HL-60 (cell line): ENCODE results near the gene CATSPERE.
A peak's percentile ranks its signal among the peaks of the same experiment; 100 is the strongest.

ENCODE experiments used
- DNase-seq, 2 experiments: peaks; one replicate each; pipeline ENCODE4 v3.0.0-alpha.2; 2010 to 2020; ENCODE audit warnings: low read depth in 1 of 2, low spot score in 1 of 2
- H3K27ac ChIP-seq: fragments of 250-450 bp; sonication (Bioruptor Pico); replicated peaks from 2 replicates; pipeline ENCODE4 v1.5.1; 2020; ENCODE audit warnings: mild to moderate bottlenecking, moderate library complexity
- H3K27me3 ChIP-seq: fragments of 250-450 bp; sonication (Bioruptor Pico); 2 replicates; pipeline ENCODE4 v1.5.1; 2021; ENCODE audit warnings: mild to moderate bottlenecking, moderate library complexity; ENCODE audit not compliant: insufficient read depth, poor library complexity, severe bottlenecking
- H3K4me3 ChIP-seq: replicated peaks from 2 replicates; pipeline ENCODE4 v1.5.1; 2011; ENCODE audit warnings: mild to moderate bottlenecking, control low read depth, low read length; ENCODE audit not compliant: insufficient read depth
- GABPA ChIP-seq: IDR thresholded peaks from 2 replicates; pipeline ENCODE4 v1.6.1; 2012; ENCODE audit warnings: low read depth
- POLR2AphosphoS5 ChIP-seq: IDR thresholded peaks from 2 replicates; pipeline ENCODE4 v1.6.1; 2012; ENCODE audit warnings: low read depth
- SPI1 ChIP-seq: IDR thresholded peaks from 2 replicates; pipeline ENCODE4 v1.6.1; 2012; ENCODE audit warnings: low read depth, mild to moderate bottlenecking, borderline replicate concordance
- TF ChIP-seq, protein P1 (sequence below): IDR thresholded peaks from one replicate; pipeline ENCODE4 v1.5.1; 2011; ENCODE audit warnings: low read length, control low read depth, inconsistent platforms; ENCODE audit not compliant: insufficient read depth
- TF ChIP-seq, protein P2 (sequence below): IDR thresholded peaks from 2 replicates; pipeline ENCODE4 v1.6.1; 2012; ENCODE audit warnings: low read depth; ENCODE audit not compliant: insufficient replicate concordance

Gene CATSPERE

DNA sequence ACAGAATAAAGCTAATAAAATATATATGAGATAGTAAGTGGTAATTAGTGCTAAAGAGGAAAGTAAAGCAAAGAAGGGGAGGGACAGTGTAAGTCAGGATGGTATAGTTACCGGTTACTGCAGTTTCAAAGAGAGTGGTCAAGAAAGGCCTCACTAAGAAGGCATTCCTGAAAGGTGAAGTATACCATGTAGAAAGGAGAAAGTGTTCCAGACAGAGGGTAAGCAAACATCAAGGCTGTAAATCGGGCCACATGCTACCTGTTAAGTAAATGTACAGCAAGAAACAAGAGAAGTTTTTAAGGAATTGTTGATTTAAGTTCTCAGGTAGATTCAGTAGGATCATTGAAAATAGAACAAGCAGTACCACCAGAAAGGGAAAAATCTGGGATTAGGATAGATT is 201.5 kb downstream of the CATSPERE start:
- no peak for DNase-seq
- no peak overlapping the region for H3K4me3 ChIP-seq
- no peak overlapping the region for H3K27ac ChIP-seq
- TF ChIP-seq GABPA: no peak
- no peak for TF ChIP-seq POLR2AphosphoS5
- TF ChIP-seq, protein P1, sequence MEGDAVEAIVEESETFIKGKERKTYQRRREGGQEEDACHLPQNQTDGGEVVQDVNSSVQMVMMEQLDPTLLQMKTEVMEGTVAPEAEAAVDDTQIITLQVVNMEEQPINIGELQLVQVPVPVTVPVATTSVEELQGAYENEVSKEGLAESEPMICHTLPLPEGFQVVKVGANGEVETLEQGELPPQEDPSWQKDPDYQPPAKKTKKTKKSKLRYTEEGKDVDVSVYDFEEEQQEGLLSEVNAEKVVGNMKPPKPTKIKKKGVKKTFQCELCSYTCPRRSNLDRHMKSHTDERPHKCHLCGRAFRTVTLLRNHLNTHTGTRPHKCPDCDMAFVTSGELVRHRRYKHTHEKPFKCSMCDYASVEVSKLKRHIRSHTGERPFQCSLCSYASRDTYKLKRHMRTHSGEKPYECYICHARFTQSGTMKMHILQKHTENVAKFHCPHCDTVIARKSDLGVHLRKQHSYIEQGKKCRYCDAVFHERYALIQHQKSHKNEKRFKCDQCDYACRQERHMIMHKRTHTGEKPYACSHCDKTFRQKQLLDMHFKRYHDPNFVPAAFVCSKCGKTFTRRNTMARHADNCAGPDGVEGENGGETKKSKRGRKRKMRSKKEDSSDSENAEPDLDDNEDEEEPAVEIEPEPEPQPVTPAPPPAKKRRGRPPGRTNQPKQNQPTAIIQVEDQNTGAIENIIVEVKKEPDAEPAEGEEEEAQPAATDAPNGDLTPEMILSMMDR: no peak
- no peak for TF ChIP-seq SPI1
- TF ChIP-seq, protein P2, sequence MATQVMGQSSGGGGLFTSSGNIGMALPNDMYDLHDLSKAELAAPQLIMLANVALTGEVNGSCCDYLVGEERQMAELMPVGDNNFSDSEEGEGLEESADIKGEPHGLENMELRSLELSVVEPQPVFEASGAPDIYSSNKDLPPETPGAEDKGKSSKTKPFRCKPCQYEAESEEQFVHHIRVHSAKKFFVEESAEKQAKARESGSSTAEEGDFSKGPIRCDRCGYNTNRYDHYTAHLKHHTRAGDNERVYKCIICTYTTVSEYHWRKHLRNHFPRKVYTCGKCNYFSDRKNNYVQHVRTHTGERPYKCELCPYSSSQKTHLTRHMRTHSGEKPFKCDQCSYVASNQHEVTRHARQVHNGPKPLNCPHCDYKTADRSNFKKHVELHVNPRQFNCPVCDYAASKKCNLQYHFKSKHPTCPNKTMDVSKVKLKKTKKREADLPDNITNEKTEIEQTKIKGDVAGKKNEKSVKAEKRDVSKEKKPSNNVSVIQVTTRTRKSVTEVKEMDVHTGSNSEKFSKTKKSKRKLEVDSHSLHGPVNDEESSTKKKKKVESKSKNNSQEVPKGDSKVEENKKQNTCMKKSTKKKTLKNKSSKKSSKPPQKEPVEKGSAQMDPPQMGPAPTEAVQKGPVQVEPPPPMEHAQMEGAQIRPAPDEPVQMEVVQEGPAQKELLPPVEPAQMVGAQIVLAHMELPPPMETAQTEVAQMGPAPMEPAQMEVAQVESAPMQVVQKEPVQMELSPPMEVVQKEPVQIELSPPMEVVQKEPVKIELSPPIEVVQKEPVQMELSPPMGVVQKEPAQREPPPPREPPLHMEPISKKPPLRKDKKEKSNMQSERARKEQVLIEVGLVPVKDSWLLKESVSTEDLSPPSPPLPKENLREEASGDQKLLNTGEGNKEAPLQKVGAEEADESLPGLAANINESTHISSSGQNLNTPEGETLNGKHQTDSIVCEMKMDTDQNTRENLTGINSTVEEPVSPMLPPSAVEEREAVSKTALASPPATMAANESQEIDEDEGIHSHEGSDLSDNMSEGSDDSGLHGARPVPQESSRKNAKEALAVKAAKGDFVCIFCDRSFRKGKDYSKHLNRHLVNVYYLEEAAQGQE: no peak
- H3K27me3 ChIP-seq: no peaks in the 10 kb centered on the region

DNA sequence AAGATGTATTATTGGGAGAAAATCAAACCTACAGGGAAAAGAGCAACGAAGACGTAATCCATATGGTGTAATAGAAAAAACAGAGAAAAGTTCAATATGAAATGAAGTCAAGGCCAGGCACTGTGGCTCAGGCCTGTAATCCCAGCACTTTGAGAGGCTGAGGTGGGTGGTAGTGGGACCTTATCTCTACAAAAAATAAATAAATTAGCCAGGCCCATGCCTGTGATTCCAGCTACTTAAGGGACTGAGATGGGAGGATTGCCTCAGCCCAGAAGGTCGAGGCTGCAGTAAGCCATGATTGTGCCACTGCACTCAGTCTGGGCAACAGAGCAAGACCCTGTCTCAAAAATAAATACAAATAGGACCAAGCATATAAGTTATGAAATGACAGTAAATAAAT is 203.3 kb downstream of the CATSPERE start:
- no peaks in the 10 kb centered on the region for H3K27me3 ChIP-seq
- H3K27ac ChIP-seq: no peak overlapping the region
- no peak overlapping the region for H3K4me3 ChIP-seq
- no peak for DNase-seq
- TF ChIP-seq POLR2AphosphoS5: no peak
- TF ChIP-seq GABPA: no peak
- no peak for TF ChIP-seq SPI1
- TF ChIP-seq, protein P2: no peak
- TF ChIP-seq, protein P1: no peak

DNA sequence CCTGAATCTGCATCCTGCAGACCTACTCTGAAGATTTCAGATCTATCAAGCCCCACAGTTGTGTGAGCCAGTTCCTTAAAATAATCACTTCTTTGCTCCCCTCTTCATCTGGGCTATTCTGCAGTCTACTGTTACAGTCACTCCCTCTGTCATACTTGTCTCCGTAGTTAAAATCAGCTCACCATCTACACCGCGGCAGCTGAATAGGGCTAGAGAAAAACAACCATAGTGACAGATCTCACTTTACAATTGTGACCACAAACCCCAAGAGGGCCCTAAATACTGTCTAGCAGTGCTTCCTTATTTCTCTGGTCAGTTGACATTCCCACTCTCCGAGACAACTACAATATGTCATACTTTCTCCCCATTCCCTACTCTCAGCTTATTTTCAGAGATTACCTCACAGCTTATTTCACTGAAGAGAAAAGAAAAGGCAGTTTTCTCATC is 204.7 kb downstream of the CATSPERE start:
- Histone ChIP-seq H3K27ac (no peak overlapping the region), H3K27me3 (no peaks in the 10 kb centered on the region), H3K4me3 (no peak overlapping the region)
- DNase-seq: peak in 1 of 2 experiments; percentile 59
- TF ChIP-seq POLR2AphosphoS5 (no peak), GABPA (no peak), SPI1 (peak; percentile 32; the same call in 1 of the 2 replicates)
- TF ChIP-seq, protein P1: no peak
